ENCODE results near the gene CCDC88C.
A peak's percentile ranks its signal among the peaks of the same experiment; 100 is the strongest.

Gene CCDC88C

GRCh38 chr14:91377700-91378652 is 39.6 kb downstream of the CCDC88C start:
- DNase-seq = no peak

DNA sequence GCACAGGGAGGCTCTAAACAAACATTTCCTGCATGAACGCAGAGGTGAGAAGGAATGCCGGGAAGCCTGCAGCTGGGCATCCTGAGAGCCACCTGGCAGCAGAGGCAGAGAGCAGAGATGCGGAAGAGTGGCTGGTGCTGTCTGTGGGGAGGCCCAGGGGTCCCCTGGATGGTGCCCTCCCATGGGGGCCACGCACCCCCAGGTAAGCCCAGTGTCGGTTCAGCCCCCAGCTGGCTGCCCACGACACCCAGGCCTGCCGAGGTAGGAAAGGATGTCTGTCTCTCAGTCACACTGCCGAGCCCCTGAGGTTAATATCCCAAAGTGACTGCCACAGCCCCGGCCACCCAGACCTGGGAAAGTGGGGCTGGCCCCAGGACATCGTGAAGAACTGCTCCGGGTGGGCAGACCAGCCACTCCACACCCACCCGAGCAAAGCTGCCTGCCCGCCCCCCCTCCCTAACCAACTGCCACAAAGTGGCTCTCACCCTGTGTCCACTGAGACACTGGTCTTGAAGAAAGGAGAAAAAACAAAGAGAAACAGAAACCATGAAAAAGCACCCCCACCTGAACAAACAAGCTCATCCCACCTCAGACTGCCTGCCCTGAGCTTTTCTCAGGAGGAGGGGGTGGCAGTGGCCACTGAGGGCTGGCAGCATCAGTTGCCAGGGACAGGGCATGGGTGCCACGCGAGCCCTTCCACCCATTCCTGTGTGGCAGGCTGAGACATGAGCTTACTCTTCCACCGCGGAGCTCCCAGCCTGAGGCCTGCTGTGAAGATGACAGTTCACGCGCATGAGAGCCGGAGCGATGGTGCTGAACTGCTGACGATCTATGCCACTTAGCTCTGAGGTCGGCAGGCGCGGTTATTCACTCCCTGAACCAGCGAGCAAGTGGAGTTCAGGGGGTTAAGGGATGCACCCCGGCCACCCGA is 40.8 kb downstream of the CCDC88C start:
- DNase-seq = peak; percentile 57

DNA sequence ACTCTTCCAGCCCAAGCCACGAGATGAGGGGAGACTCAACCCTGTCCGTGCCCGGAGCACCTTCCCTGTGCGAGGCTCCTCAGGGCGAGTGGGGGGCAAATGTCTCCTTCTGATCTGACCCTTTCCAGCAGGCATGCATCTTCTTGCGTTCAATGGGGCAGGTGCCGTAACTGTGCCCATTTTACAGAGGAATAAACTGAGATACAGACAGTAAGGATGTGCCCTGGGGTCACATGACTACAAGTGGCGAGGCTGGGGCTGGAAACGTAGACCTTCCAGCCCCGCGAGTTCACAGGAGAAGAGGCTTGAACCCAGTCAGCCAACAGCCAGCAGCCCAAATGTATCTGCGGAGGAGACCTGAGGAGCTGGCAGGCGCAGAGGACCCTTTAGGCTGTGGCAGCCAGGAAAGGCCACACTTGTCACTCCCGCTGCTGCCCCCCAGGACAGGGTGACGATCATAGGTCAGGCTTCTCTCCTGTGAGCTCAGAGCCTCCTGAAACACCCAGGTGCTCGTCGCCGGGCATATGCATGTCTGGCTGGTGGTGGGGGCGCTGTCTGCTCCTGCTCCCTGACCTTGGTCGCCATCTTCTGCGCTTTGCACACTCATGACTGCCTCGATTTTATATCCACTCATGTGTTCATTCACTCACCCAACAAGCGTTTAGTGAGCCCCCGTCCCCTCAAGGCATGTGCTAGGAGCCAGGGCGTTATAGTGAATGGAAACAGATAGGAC is 41.7 kb downstream of the CCDC88C start:
- peak; percentile 19 for DNase-seq

DNA sequence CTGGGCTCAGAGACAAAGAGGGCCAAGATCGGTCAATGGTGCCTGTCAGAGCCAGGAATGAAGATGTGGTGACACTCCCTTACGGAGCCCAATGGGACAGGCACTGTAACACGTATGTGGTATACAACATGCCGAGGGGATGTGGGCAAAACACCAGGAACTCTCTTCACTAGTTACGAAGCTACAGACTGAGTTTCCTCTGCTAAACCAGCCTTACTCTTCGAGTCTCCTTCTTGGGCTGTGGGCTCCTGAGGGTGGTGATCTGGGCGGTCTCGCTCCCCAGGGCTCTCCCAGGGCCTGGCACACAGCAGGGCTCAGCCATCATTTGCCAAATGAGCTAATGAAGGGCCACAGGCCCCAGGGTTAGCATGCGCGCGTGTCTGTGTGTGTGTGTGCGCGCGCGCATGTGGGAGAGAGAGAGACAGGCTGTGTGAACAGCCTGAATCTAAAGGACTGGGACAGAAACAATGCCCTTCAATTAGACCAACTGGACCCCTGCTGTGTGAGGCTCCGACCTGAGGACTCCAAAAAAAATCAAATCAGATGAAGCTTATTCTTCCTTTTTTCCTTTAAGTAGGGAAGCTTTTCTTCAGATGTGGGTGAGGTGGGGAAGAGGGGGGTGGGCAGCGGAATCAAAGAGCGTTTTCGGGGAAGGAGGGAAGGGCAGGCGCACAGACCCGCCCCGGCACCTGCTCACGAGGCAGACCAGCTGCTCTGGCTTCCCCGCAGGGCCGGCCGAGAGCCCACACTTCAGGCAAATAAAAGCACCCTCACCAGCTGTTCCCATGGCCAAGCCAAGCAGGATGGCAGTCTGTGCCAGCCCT is 42.5 kb downstream of the CCDC88C start:
- peak; percentile 84 for DNase-seq

DNA sequence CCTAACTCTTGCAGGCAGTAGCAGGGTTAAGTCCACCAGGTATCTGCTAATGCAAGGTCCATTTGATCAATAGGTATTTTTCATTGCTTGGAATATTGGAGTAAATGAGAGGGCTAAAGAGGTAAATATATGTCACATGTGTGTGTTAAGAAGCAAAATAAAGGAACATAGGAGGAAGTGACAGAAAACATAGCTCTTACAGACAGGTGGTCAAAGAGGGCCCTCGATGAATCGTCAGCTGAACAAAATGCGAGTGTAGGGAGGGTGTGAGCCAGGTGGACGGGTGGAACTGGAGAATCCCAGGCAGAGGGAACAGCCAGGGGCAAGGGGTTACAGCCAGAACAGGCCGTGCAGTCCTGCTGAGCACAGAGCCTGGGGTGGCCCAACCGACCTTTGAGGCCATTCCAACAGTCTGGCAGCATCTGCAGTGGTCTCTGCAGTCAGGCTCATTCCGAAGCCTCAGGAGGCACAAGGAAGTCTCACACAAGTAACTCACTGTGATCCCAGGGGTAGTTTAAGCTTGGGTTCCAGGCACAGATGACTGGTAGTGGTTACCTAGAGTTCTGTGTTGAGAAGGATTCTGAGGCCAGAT is 43.2 kb downstream of the CCDC88C start:
- peak; percentile 15 for DNase-seq

GRCh38 chr14:91373591-91374254 is 43.9 kb downstream of the CCDC88C start:
- DNase-seq = peak; percentile 8

GRCh38 chr14:91372671-91373495 is 44.7 kb downstream of the CCDC88C start:
- peak; percentile 76 for DNase-seq

GRCh38 chr14:91371990-91372375 is 45.6 kb downstream of the CCDC88C start:
- no peak for DNase-seq

- DNase-seq = peak; percentile 29
Observed at GRCh38 chr14:91371011-91371989, 46.3 kb downstream of the CCDC88C start.

DNA sequence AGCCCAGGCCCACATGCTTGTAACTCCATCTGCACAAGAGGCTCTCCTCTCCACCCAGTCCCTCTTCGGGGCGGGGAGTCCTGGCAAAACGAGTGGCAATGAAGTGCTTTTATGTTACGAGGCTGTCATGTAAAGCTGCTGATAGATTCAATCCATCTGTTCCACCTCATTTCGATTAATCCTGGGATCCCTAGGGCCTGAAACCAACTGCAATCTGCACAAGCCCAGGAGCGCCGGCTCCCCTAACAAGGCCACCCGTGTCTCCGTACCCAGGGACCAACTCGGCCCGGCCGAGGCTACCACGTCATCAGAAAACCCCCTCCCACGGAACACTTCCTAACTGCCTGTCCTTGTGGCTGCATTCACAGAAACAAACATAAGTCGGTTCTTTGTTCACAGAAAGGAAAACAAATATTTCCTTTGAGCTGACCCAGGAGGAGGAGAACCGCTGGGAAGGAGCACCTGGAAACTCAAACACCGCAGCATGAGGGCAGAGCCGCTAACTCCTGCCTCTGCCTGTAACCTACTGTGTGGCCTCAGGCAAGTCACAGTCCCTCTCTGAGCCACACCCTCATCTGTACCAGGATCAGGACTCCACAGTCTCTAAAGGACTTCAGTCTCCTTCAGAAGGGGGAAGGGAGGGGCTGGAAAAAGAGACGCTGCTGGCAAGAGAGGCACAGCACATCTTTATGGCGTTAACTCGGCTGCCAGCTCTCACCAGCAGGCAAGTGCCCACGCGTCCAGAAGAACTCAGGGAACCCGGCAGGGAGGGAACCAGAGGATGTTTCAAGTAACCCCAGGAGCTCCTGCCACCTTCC is 47.8 kb downstream of the CCDC88C start:
- DNase-seq = peak; percentile 57

- DNase-seq = peak; percentile 34
Observed at GRCh38 chr14:91368776-91369416, 48.7 kb downstream of the CCDC88C start.

DNA sequence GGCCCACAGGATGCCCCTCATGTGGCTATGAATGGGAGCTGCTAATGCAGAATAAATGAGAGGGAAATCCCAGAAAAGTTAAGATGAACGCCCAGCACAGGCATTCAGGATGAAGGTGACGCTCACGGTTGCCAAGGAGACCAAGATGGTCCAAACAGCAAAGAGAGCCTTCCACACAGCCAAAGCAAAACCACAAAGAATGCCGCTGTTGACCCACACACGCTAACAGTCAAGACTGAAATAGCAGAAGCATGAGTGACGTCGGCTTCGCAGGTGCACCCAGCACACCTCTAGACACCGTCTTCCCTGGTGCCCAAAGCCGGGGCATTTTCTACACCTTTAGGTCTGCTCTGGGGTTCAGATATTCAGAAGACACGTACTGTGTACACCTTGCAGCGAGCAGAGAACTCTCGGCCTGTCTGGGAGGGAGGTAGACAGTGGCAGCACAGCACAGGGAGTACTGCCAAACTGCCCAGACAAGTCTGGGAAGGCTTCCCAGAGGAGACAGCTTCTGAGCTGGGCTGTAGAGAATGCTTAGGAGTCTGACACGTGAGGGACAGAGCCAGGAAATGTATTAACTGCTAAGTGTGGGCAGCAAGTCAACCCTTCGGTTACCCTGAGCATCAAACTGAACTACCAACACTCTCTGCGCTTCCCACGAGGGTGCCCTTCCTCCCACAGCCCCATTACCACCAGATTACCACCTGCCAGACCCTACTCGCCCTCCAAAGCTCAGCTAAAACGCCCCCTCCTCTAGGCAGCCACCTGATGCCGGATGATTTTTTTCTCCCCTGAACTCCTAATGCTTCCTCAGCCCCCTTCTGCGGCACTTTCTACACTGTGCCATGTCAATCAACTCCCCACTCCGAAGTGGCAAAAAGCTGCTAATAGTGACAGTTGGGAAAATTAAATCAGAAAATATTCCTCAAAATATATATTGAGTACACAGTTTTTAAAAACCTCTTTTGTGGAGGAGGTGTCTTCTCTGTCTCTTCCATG is 50.1 kb downstream of the CCDC88C start:
- DNase-seq = peak; percentile 13

DNA sequence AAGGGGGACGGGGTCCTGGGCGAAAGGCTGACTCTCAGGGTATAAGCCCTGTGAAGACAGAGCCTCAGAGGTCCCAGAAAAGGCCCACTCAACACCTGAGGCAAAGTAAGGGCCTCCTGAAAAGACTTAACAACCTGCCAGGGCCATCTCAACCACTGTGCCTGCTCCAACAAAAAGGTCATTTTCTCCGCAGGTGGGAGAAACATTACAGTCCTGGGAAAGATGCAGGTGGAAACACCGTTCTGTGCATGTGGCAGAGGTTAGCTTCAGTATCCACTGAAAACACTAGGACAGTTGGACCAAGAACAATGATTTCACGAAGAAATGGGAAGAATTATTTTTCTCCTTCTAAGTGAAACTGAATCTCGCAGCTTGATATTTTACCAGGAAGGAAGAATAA is 50.9 kb downstream of the CCDC88C start:
- no peak for DNase-seq

GRCh38 chr14:91365552-91365951 is 52.1 kb downstream of the CCDC88C start:
- no peak for DNase-seq

DNA sequence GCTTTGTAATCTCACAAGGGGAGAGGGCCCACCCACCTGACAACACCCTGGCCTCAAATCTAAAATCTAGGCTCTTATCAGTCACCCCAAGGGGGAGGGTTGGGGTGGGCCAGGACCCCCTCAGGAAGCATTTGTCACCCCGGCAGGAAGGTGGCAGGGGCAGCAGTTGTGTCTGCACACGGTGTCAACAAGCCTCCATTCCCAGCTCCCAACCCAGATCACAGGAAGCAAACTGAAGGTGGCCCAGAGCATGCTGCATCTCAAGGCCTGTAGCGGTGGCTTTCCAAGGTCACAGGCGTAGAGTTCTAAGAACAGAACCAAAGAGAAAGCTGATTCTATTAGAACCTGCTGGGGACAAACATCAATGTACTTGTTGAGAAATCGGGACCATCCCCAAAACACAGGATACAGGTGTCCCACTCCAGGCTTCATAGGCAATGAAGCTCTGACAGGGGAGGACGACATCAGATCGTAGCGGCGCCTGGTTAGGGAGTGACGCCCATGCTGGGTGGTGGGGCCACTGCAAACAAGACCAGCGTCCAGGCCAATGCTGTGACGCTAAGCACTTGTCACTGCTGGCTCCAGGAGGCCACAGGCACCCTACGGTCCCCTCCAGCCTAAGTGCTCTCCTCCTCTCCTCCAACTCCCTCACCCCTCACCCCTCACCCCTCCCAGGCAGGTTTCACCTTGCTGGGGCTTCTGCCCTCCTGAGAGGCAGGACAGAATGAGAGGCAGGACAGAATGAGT is 52.9 kb downstream of the CCDC88C start:
- peak; percentile 51 for DNase-seq
